ENCODE results near the gene FA2H.
"Not testable (repeated sequence)": the region's sequence is repeated elsewhere in the genome, so short reads cannot be mapped to it uniquely, and the experiment has no call there.

Gene FA2H

DNA sequence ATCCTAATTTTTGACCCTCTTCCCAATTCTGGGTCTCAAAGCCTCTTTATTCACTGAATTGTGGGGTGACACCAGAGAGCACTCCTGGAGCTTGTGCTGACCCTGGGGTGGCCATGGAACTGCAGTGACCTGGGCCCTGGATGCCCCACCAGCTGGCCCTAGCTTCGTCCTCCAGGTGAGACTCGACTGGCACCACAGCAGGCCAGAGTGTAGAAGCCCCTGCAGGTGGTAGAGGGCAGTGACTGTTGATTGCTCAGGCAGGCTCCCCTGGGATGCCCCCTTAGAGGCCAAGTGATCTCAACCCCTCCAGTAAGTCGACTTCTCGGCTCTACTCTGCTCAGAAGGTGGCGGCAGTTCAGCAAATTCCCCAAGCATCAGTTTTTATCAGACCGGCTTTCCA, 6.4 kb downstream of the FA2H start:
- ATAC-seq (ENCODE audit: insufficient read depth, low read depth), result no peak
- Histone ChIP-seq H3K27me3 (ENCODE audit: insufficient read depth, low read length, poor library complexity) (peaks cover 8% of the 10 kb centered on the region), H3K4me1 (ENCODE audit: insufficient read depth, low read length) (no peaks in the 10 kb centered on the region), H3K36me3 (ENCODE audit: insufficient read depth, low read length) (no peaks in the 10 kb centered on the region), H3K9ac (ENCODE audit: low read depth, low read length) (no peak overlapping the region), H2AFZ (ENCODE audit: low read depth, low read length) (no peak overlapping the region), H4K20me1 (ENCODE audit: insufficient read depth, low read length) (no peaks in the 10 kb centered on the region), H3K79me2 (ENCODE audit: insufficient read depth, low read length) (no peaks in the 10 kb centered on the region), H3K4me2 (ENCODE audit: insufficient read depth, low read length) (no peak overlapping the region), H3K4me3 (ENCODE audit: low read depth in 1 of 2, low read length in 2 of 2) (no peak overlapping the region), H3K27ac (ENCODE audit: low read length) (no peak overlapping the region), H3K9me3 (ENCODE audit: insufficient read depth, low read length, severe bottlenecking) (no peaks in the 10 kb centered on the region)
- DNase-seq, result no peak
- TF ChIP-seq EZH2 (IDR thresholded peaks at IDR 0.05; ENCODE audit: borderline replicate concordance, low read depth, low read length, severe bottlenecking), result no peak
- TF ChIP-seq, protein P1, sequence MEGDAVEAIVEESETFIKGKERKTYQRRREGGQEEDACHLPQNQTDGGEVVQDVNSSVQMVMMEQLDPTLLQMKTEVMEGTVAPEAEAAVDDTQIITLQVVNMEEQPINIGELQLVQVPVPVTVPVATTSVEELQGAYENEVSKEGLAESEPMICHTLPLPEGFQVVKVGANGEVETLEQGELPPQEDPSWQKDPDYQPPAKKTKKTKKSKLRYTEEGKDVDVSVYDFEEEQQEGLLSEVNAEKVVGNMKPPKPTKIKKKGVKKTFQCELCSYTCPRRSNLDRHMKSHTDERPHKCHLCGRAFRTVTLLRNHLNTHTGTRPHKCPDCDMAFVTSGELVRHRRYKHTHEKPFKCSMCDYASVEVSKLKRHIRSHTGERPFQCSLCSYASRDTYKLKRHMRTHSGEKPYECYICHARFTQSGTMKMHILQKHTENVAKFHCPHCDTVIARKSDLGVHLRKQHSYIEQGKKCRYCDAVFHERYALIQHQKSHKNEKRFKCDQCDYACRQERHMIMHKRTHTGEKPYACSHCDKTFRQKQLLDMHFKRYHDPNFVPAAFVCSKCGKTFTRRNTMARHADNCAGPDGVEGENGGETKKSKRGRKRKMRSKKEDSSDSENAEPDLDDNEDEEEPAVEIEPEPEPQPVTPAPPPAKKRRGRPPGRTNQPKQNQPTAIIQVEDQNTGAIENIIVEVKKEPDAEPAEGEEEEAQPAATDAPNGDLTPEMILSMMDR (IDR thresholded peaks at IDR 0.05; ENCODE audit: borderline replicate concordance, extremely low read depth, low read length, poor library complexity, severe bottlenecking), result no peak

DNA sequence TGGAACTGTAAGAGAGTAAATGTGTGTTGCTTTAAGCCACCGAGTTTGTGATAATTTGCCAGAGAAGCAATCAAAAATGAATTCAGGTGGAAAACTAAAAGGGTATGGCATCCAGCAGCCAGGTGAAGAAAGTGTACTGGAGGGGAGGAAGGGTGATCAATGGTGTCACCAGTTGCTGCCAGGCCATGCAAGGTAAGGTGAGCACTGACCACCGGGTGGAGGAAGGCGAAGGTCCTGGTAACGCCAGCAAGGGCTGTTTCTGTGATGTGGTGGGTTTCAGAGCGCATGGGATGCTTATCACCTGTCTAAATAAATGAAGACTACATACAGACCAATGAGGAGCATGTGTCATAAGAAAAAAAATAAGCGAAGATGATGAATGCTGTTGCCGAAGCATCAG, 6.9 kb downstream of the FA2H start:
- Histone ChIP-seq H3K9me3 (ENCODE audit: insufficient read depth, low read length, severe bottlenecking) (no peaks in the 10 kb centered on the region), H3K27me3 (ENCODE audit: insufficient read depth, low read length, poor library complexity) (peaks cover 8% of the 10 kb centered on the region), H3K36me3 (ENCODE audit: insufficient read depth, low read length) (no peaks in the 10 kb centered on the region), H3K79me2 (ENCODE audit: insufficient read depth, low read length) (no peaks in the 10 kb centered on the region), H3K4me1 (ENCODE audit: insufficient read depth, low read length) (no peaks in the 10 kb centered on the region), H2AFZ (ENCODE audit: low read depth, low read length) (no peak overlapping the region), H3K4me3 (ENCODE audit: low read depth in 1 of 2, low read length in 2 of 2) (no peak overlapping the region), H3K4me2 (ENCODE audit: insufficient read depth, low read length) (no peak overlapping the region), H3K9ac (ENCODE audit: low read depth, low read length) (no peak overlapping the region), H3K27ac (ENCODE audit: low read length) (no peak overlapping the region), H4K20me1 (ENCODE audit: insufficient read depth, low read length) (no peaks in the 10 kb centered on the region)
- DNase-seq, result no peak
- no peak for ATAC-seq (ENCODE audit: insufficient read depth, low read depth)
- TF ChIP-seq, protein P1 (IDR thresholded peaks at IDR 0.05; ENCODE audit: borderline replicate concordance, extremely low read depth, low read length, poor library complexity, severe bottlenecking), result no peak
- TF ChIP-seq EZH2 (IDR thresholded peaks at IDR 0.05; ENCODE audit: borderline replicate concordance, low read depth, low read length, severe bottlenecking), result no peak

DNA sequence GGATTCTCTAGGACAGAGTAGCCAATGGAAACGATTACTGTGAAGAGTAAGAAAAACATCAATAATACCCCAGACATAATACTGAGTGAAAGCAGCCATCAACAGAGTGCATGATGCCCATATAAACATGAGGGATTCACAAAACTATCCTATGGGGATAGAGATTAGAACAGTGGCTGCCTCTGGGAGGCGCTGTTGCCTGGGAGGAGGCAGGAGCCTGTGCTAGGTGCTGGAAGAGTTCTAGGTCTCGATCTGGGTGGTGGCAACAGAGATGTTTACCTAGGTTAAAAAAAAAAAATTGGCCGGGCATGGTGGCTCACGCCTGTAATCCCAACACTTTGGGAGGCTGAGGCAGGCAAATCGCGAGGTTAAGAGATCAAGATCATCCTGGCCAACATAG, 7.9 kb downstream of the FA2H start:
- no peak for DNase-seq
- no peak overlapping the region for H3K4me3 ChIP-seq (ENCODE audit: low read depth in 1 of 2, low read length in 2 of 2)
- no peak for TF ChIP-seq EZH2 (IDR thresholded peaks at IDR 0.05; ENCODE audit: borderline replicate concordance, low read depth, low read length, severe bottlenecking)
- TF ChIP-seq, protein P1 (IDR thresholded peaks at IDR 0.05; ENCODE audit: borderline replicate concordance, extremely low read depth, low read length, poor library complexity, severe bottlenecking), result peak; percentile 30

DNA sequence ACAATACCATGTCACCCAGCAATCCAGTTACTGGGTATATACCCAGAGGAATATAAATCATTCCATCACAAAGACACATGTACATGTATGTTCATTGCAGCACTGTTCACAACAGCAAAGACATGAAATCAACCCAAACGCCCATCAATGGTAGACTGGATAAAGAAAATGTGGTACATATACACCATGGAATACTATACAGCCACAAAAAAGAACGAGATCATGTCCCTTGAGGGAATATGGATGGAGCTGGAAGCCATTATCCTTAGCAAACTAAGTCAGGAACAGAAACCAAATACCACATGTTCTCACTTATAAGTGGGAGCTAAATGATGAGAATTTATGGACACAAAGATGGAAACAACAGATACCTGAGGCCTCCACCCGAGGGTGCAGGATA, 10.4 kb downstream of the FA2H start:
- not testable (repeated sequence) for H3K79me2 ChIP-seq (ENCODE audit: insufficient read depth, low read length); H4K20me1 ChIP-seq (ENCODE audit: insufficient read depth, low read length); H3K36me3 ChIP-seq (ENCODE audit: insufficient read depth, low read length); H3K4me1 ChIP-seq (ENCODE audit: insufficient read depth, low read length); DNase-seq; H3K4me3 ChIP-seq (ENCODE audit: low read depth in 1 of 2, low read length in 2 of 2); ATAC-seq (ENCODE audit: insufficient read depth, low read depth); H3K27ac ChIP-seq (ENCODE audit: low read length); H3K9me3 ChIP-seq (ENCODE audit: insufficient read depth, low read length, severe bottlenecking); H2AFZ ChIP-seq (ENCODE audit: low read depth, low read length); H3K9ac ChIP-seq (ENCODE audit: low read depth, low read length); H3K27me3 ChIP-seq (ENCODE audit: insufficient read depth, low read length, poor library complexity); H3K4me2 ChIP-seq (ENCODE audit: insufficient read depth, low read length)

More for the DNA sequence above, 7.9 kb downstream of the FA2H start:
- H2AFZ ChIP-seq (ENCODE audit: low read depth, low read length), result no peak overlapping the region
- no peaks in the 10 kb centered on the region for H3K79me2 ChIP-seq (ENCODE audit: insufficient read depth, low read length)
- no peak overlapping the region for H3K9ac ChIP-seq (ENCODE audit: low read depth, low read length)
- no peak for ATAC-seq (ENCODE audit: insufficient read depth, low read depth)
- no peaks in the 10 kb centered on the region for H3K36me3 ChIP-seq (ENCODE audit: insufficient read depth, low read length)
- no peaks in the 10 kb centered on the region for H3K4me1 ChIP-seq (ENCODE audit: insufficient read depth, low read length)
- H4K20me1 ChIP-seq (ENCODE audit: insufficient read depth, low read length), result no peaks in the 10 kb centered on the region
- no peak overlapping the region for H3K27ac ChIP-seq (ENCODE audit: low read length)
- no peak overlapping the region for H3K4me2 ChIP-seq (ENCODE audit: insufficient read depth, low read length)
- no peaks in the 10 kb centered on the region for H3K9me3 ChIP-seq (ENCODE audit: insufficient read depth, low read length, severe bottlenecking)
- peaks cover 7% of the 10 kb centered on the region for H3K27me3 ChIP-seq (ENCODE audit: insufficient read depth, low read length, poor library complexity)
